ENCODE results near the gene CDH18.
A peak's percentile ranks its signal among the peaks of the same experiment; 100 is the strongest.

Gene CDH18

DNA sequence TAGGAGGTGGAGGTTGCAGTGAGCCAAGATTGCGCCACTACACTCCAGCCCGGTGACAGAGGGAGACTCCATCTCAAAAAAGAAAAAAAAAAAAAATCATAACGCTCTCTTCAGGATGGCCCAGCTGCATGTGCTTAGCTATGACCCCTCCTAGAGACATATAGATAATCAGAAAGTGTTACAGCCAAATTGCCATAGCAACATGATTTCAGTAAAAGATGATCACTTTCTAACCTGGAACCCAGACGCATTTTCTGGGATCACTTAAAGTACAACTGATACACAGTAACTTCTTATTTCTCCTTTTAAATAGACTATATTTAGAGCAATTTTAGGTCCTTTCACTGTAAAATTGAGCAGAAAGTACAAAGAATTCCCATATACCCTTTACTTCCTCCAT lies 372.9 kb downstream of the CDH18 start:
- DNase-seq (ENCODE audit: low spot score) (no peak), FAIRE-seq (no peak)

DNA sequence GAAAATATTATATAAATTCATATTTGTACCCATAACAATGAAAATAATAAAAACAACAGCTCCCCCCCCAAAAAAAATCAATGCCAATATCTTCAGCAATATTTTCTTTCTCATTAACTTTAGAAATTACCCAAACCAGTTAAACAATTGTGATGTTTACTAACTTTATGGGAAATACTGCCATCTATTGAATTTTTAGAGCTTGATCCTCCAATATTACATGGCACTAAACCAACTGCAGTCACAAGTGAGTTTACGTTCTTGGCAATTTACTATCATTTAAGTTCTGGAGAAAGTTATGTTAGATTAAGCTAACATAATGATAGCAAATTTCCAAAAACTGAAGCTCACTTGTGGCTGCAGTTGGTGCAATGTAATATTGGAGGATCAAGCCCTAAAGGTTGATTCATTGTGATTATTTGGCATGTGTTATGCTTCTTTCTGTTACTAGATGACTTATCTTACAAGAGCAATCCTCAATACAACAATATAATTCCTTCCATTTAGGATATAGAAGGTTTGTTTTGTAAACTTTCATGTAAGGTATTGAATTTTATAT lies 379.5 kb downstream of the CDH18 start:
- peak; percentile 12 for FAIRE-seq

DNA sequence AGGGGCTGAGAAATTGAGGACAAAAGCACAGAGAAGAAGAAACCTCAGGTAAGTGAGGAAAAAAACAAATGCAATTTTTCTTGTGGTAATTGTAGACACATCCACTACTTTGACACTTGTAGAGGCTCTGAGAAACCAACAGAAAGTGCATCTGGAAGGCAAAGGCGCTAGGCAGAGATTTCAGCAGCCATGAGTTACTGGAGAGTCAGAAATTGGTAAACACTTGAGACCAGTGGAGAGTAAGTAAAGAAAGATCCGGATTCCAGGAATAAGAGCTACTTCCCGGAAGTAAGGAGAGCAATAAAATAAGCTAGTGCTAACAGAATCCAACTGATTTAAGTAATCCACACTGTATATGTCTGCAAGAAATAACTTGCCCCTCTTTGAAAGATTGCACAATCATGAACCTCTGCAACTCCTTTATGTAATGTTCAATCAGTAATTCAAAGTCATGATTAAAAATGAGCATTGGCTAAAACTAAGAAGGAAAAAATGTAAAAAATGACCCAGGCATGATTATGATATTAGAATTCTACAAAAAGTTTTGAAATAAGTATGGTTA lies 382.1 kb downstream of the CDH18 start:
- FAIRE-seq (no peak), DNase-seq (ENCODE audit: low spot score) (no peak)

More for the DNA sequence above, 379.5 kb downstream of the CDH18 start:
- no peak for DNase-seq (ENCODE audit: low spot score)

DNA sequence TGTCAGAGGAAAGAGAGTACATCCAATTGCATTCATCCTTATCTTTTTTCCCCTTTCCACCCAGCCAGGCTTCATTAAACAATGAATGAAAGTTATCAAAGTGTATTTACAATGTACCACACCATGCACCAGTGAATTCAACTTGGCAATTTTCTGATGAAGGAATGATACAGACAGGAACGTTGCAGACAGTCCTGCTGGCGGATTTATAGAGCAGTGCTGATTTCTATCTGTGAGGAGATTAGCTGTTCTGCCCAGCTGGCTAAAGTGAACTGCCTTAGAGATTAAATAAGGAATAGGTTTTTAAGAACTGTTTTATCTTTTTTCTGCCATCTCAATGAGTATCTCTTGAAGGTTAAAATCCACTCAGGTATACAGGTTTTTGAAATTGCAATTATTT lies 403.9 kb downstream of the CDH18 start:
- DNase-seq (ENCODE audit: low spot score) (no peak), FAIRE-seq (no peak)

DNA sequence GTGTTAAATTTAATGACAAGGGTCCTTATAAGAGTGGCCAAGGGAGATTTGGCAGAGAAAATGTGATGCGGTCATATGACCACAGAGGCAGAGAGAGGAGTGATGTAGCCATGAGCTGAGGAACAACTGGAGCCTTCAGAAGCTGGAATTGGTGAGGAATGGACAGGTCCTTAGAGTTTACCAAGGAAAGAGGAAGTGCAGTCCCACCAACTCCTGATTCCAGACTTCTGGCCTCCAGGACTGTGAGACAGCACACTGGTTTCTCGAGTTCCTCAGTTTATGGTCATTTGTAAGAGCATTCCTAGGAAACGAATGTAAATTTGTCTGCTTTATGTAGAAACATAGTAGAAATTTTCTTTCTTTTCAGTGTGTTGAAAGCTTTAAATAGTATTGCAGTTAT lies 410.1 kb downstream of the CDH18 start:
- DNase-seq (ENCODE audit: low spot score) (no peak), FAIRE-seq (no peak)

DNA sequence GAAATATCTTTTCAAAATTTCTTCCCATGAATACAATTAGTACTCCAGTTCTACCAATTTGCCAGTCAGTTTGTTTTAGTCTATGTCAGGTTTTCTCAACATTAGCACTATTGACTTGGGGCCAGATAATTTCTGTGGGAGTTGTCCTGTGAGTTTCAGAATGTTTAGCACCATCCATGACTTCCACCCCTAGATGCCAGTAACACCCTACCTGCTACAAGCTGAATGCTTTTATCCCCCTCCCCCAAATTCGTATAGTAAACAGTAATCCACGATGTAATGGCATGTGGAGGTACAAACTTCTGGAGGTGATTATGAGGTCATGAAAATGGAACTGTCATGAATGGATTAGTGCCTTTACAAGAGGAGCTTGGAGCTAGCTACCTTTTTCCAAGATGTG lies 420.0 kb downstream of the CDH18 start:
- no peak for DNase-seq (ENCODE audit: low spot score)
- FAIRE-seq: no peak

DNA sequence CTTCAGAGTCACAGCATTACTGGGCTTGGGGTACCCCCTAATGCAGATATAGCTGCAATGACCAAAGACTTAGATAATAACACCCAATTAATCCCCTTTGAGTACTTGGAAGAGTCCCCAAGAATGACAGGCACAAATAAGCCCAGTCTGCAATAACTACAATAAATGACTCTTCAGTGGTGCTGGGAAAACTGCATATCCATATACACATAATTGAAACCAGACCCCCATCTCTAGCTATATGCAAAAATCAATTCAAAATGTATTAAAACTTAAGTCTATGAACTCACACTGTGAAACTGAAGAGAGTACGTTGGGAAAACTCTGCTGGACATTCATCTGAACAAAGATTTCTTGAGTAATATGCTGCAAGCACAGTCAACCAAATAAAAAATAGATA lies 422.5 kb downstream of the CDH18 start:
- FAIRE-seq (no peak), DNase-seq (ENCODE audit: low spot score) (no peak)

DNA sequence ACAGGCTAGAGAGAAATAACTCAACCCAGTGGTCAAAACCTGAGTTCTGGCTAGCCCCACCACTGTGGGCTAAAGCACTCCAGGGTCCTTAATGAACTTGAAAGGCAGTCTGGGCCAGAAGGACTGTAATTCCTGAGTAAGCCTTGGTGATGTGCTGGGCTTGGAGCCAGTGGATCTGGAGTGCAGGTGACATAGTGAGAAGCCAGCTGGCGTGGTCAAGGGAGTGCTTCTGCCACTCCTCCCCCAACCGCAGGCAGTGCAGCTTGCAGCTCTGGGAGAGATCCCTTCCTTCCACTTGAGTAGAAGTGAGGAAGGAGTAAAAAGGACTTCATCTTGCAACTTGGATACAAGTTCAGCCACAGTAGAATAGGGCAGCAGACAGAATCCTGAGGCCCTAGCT lies 424.0 kb downstream of the CDH18 start:
- no peak for DNase-seq (ENCODE audit: low spot score)
- FAIRE-seq: no peak

DNA sequence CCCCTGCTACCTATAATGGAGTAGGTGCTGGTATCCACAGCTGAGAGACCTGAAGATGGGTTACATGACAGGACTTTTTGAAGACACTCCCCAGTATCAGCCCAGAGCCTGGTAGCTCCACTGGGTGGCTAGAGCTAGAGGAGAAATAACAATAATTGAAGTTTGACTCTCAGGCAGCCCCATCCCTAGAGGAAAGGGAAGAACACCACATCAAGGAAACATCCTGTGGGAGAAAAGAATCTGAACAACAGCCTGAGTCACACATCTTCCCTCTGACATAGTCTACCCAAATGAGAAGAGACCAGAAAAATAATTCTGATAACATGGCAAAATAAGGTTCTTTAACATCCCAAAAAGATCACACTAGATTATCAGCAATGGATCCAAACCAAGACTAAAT lies 432.1 kb downstream of the CDH18 start:
- DNase-seq (ENCODE audit: low spot score): no peak
- FAIRE-seq: no peak

DNA sequence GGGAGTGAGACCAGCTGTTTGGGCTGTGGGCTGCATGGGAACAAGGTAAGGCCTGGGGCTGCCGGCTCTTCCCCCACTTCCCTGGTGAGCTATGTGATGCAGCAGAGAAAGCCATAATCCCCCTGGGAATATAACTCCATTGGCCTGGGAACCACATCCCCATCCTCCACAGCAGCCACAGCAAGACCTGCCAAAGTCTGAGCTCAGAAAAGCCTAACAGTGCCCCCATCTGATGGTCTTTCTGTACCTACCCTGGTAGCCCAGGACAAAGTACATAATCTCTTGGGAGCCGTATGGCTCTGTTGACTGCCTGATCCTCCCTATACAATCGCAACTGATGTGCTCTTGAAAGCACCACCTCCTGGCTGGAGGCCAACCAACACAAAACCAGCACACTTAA lies 432.6 kb downstream of the CDH18 start:
- DNase-seq (ENCODE audit: low spot score) (no peak), FAIRE-seq (no peak)

DNA sequence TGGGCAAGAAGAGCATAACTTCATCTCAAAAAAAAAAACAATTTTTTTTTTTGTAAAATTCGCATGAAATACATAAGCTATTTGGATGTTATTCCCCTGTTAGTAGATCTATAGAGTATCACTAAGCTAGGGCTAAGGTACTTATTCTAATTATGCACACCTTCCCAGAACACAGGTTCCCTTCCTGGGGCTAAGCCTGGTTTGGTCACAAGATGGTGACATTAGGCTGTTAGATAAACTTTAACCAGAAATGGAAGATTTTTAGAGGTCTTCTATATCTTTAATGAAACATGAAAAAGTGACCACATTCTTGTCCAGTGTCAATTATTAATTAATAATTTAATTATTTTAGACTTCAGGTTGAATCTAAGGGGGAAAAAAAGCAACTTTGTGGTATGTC lies 433.5 kb downstream of the CDH18 start:
- FAIRE-seq: no peak
- no peak for DNase-seq (ENCODE audit: low spot score)

DNA sequence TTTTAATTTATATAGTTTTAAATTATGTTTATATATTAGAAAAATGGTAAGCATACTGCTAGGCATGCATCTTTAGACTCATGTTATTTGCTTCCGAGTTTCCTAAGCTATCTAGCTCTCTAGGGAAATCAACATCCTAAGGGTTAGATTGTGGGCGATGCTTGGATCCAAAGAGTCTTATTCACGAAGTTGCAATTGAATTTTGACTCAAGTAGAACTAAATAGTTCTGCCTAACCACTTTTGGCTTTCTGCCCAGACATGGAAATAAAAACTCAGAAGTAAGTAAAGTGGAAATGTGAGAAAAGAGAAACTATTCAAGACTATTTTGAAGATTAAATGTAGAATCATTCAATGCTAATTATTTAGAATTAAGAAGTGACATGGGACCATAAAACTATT lies 440.4 kb downstream of the CDH18 start:
- no peak for FAIRE-seq
- DNase-seq (ENCODE audit: low spot score): no peak

DNA sequence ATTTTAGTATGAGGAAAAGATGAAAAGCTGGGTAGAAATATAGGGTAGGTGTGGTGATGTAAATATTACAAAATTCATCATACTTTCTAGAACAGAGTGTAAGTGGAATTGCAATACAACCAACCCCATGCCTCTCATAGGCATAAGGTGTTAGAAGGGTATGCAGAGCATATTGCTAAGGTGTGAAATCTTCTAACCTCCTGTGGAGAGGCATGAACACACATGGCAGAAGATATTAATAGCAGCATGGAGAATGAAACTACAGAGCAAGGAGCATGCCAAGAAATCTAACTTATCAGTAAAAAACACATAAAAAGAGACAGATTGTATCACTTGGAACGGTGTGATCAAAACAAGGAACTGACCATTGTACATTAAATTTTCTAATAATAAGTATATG lies 441.5 kb downstream of the CDH18 start:
- DNase-seq (ENCODE audit: low spot score): no peak
- FAIRE-seq: no peak

DNA sequence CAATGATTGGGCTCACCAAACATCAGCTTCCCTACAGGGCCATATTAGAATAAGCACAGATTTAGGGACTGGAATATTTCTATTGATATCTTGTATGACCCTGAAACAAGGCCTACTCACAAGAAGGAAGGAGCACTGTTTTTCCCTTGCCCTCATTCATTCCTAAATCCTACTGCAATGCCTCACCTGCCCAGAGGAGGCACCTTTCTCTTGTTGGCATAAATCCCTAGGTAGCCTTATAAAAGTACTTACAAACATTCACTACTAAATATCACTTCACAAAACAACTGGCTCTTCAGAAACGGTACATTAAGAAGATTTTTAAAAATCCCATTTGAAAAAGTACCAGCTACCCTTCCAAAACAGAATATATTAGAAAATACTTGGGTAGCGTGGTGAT lies 449.4 kb downstream of the CDH18 start:
- DNase-seq (ENCODE audit: low spot score): no peak
- no peak for FAIRE-seq

DNA sequence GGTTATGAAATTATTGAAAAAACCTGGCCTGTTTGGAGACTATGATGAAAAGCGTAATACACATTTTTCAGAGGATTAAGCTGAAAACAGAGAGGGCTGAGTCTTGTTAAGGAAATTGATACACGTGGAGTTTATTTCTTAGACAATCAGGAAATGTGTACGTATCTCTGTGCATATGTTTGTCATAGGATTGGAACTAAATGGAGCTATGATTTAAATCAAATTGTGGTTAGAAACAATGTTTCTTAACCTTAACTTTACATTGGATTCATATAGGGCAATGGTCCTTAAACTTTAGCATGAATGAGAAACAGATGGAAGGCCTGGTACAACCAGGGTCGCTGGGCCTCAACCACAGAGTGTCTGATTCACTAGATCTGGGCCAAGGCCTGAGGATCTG lies 451.6 kb downstream of the CDH18 start:
- FAIRE-seq (no peak), DNase-seq (ENCODE audit: low spot score) (no peak)

DNA sequence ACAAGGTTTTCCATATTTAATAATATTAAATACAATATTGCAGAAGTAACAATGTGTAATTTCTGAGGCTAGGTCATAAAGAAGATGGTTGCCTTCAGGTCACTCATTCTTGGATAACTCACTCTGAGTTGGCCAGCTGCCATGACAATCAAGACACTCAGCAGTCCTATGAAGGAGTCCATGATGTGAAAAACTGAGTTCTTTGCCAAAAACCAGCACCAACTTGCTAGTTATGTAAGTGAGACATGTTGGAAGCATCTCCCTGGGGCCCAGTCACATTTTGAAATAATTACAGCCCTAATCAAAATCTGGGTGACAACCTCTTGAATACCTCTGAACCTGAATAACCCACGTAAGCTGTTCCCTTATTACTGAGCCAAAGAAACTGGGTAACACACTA lies 453.2 kb downstream of the CDH18 start:
- FAIRE-seq (no peak), DNase-seq (ENCODE audit: low spot score) (no peak)

DNA sequence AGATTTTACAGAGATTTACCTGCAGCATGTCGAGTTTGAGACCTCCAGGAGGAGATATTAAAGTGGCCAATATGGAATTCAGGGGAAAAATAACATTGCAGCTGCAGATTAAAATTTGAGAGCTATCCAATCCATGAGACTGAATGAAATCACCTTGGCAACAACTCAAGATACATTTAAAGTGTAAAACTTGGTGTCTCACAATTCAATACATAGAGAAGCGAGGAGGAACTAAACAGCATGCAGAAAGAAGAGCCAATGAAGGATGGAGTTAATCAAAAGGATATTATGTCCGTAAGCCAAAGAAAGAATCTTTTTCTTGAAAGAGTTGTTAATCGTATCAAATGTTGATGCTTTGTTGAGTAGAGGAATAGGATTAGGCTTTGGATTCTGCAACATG lies 455.1 kb downstream of the CDH18 start:
- FAIRE-seq: no peak

DNA sequence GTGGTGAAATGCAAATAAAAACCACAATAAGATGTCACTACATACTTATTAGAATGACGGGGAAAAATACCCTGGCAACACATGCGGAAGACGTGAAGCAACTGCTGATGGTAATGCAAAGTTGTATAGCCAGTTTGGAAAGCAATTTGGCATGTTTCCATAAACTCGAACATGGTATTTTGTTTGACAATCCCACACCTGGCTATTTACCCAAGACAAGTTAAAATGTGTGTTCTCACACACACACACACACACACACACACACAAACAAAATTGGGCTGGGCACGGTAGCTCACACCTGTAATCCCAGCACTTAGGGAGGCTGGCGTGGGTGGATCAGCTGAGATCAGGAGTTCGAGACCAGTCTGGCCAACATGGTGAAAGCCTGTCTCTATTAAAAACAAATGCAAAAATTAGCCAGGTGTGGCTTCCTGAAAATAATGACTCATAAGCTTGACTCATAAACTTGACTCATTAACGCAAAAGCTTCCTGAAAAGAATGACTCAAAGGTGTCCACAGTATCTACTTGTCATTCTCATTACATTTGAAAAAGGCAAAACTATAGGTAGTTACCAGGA lies 456.5 kb downstream of the CDH18 start:
- peak; percentile 45 for FAIRE-seq
- peak; percentile 41 for DNase-seq (ENCODE audit: low spot score)

More for the DNA sequence above, 455.1 kb downstream of the CDH18 start:
- no peak for DNase-seq (ENCODE audit: low spot score)

DNA sequence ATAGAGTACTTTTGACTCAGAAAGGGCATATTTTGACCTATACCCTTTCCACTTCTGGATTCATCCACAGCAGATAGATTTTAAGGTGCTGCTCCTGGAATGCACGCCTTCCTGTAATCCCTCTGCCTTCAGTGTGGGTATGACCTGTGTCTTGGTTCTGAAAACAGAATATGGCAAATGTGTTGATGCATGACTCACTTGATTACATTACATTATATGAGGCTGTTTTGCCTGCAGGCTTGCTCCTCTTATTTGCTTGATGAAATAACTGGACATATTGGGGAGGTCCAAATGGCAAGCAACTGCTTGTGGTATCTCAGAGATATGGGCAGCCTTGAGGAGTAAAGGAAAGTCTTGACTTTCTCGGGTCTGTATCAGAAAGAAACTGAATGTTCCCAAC lies 468.6 kb downstream of the CDH18 start:
- DNase-seq (ENCODE audit: low spot score) (no peak), FAIRE-seq (no peak)

DNA sequence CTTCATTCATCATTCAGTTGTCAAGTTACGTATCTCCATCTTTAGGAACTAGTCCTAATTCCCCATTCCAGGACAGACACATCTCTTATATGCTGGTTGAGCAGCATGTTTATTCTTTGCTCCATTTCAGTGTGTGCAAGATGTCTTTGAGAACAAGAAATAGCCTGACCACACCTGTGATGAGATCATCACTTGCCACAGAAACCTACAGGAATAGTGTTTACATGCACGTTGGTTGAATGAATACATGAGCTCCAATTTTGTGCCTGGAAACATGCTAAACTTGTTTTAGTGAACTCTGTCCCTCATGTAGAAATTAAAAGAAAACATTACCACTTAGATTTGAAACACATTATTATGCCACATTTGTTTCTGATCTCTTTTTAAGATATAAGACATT lies 489.1 kb downstream of the CDH18 start:
- DNase-seq (ENCODE audit: low spot score) (no peak), FAIRE-seq (no peak)

DNA sequence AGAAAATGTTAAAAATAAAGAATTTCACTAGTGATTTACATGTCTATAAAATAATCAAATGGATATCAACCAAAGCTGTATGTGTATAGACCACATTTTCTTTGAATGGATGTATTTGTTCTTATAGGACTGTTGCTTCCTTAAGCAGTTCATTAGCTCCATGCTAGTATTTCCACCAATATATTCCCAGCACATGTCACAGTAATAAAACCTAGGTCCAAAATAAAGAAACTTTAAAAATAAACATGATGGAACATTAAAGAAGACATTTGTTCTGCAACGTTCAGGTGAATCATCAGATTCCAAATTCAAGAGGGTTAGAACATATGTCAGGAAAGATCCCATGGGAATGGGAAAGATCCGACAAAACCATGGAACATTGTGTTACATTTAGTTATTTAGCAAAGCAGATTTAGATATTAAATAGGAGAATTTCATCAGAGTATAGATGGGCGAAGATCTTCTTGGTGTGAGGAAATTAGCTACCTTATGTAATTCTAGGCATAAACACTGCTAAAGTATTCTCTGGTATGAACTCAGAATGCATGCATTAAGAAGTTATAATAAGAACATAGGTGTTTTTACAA lies 490.7 kb downstream of the CDH18 start:
- FAIRE-seq (no peak), DNase-seq (ENCODE audit: low spot score) (no peak)

DNA sequence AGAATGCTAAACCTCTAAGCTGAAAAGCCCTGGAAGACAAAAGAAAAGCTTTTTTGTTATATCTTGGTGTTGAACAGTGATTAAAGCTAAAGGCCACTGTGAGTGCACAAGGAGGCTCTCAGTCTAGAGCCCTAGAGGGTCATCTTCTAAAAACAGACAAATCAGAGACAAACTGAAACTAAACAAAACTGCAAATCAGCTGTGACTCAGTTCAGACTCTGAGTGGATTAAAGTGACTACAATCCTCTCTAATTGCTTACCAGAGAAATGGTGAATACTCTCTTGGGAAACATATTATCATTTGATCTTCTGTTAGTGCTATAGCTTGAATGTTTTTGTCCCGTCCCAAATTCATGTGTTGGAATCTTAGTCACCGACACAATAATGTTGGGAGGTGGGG lies 491.9 kb downstream of the CDH18 start:
- FAIRE-seq (no peak), DNase-seq (ENCODE audit: low spot score) (no peak)

DNA sequence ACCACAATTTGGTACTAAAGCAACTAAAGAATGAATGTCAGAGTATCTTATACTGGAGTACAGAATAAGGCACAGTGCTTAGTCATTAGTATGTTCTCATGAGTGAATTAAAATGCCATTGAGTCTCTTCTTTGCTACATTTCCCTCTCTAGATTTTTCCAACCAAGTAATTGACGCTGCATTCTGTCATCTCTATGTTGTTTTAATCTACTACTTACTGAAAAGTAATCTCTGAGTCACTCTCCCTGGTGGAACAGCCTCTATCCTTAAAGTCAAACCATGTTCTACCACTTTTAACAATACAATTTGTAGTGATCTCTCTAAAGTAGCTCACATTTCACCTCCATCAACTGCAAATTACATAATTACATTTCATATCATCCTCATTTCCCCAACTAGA lies 495.1 kb downstream of the CDH18 start:
- DNase-seq (ENCODE audit: low spot score) (no peak), FAIRE-seq (no peak)

Measured in RCC 7860 (cell line).